ENCODE data around the gene PRR7.

GRCh38 chr5:177491429-177491945, 44.9 kb downstream of the PRR7 start:
- TF ChIP-seq CTCF (IDR thresholded peaks at IDR 0.05) (peak in 2 of 3 donors; percentile 44 to 53), EP300 (IDR thresholded peaks at IDR 0.05) (no peak), POLR2A (IDR thresholded peaks at IDR 0.05) (no peak)
